Choroid plexus epithelial cell (primary cell): ENCODE data around the gene TYRO3.

Experiments
- DNase-seq: peaks from one replicate; pipeline ENCODE4 v3.0.0-alpha.2; 2010; ENCODE audit warnings: low read depth
- H3K4me3 ChIP-seq: 2 replicates; pipeline ENCODE4 v1.5.1; 2011; ENCODE audit warnings: low read depth, mild to moderate bottlenecking, control low read depth, low read length, moderate library complexity
- TF ChIP-seq, protein P1 (sequence below): conservative IDR thresholded peaks from 2 replicates; pipeline ENCODE4 v1.5.1; 2011; ENCODE audit warnings: low read depth, mild to moderate bottlenecking, control low read depth, inconsistent platforms, low read length, moderate library complexity

TYRO3 gene

DNA sequence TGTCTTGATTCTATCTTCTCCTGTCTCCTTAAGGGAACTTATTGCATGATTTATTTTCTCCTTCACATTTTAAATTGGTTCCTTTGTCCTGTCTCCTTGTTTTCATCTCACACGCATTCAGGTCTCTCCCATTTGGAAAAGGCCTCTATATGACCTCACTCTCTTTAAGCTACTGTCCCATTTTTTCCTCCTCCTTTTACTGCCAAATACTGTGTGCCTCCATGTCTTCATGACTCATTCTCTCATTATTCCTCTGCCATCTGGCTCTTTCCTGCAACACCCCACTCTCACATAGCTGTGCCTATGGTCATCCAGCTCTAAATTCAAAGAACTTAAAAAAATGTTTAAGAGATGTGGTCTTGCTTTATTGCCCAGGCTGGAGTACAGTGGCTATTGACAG, 48.0 kb downstream of the TYRO3 start:
- no peak overlapping the region for H3K4me3 ChIP-seq
- TF ChIP-seq, protein P1, sequence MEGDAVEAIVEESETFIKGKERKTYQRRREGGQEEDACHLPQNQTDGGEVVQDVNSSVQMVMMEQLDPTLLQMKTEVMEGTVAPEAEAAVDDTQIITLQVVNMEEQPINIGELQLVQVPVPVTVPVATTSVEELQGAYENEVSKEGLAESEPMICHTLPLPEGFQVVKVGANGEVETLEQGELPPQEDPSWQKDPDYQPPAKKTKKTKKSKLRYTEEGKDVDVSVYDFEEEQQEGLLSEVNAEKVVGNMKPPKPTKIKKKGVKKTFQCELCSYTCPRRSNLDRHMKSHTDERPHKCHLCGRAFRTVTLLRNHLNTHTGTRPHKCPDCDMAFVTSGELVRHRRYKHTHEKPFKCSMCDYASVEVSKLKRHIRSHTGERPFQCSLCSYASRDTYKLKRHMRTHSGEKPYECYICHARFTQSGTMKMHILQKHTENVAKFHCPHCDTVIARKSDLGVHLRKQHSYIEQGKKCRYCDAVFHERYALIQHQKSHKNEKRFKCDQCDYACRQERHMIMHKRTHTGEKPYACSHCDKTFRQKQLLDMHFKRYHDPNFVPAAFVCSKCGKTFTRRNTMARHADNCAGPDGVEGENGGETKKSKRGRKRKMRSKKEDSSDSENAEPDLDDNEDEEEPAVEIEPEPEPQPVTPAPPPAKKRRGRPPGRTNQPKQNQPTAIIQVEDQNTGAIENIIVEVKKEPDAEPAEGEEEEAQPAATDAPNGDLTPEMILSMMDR = no peak
- peak; percentile 79 for DNase-seq

DNA sequence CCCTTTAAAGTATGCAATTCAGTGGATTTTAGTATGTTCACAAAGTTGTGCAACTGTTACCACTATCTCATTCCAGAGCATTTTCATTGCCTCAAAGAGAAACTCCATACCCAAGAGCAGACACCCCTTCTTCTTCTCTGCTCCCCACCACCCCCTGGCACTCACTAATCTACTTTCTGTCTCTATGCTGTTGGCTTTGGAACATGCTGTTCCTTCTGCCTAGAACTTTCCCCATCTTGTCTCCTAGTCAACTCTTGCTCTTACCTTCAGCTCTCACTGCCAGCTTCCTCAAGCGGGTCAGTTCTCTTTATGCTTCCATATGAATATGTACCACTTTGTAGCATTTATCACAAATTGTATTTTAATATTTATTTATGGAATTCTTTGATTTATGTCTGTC, 50.1 kb downstream of the TYRO3 start:
- no peak overlapping the region for H3K4me3 ChIP-seq
- DNase-seq = no peak
- TF ChIP-seq, protein P1 = no peak

DNA sequence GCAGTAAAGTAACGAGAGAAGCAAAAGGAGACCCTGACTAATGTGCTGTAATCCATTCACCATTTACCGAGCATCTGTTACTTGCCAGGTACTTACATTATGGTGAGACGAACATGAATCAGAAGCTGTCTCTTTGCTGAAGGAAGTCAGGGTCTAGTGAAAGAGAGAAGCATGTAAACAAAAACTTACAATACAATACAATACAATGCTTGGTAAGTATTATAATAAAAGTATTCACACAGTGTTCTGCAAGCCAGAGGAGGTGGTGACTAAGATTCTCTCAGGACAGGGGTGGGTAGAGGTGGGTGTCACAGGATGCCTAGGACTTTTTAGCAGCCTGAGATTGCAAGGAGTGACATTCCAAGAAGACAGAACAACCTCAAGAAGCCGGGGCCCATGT, 51.0 kb downstream of the TYRO3 start:
- DNase-seq = no peak
- TF ChIP-seq, protein P1 = no peak
- H3K4me3 ChIP-seq = no peak overlapping the region

DNA sequence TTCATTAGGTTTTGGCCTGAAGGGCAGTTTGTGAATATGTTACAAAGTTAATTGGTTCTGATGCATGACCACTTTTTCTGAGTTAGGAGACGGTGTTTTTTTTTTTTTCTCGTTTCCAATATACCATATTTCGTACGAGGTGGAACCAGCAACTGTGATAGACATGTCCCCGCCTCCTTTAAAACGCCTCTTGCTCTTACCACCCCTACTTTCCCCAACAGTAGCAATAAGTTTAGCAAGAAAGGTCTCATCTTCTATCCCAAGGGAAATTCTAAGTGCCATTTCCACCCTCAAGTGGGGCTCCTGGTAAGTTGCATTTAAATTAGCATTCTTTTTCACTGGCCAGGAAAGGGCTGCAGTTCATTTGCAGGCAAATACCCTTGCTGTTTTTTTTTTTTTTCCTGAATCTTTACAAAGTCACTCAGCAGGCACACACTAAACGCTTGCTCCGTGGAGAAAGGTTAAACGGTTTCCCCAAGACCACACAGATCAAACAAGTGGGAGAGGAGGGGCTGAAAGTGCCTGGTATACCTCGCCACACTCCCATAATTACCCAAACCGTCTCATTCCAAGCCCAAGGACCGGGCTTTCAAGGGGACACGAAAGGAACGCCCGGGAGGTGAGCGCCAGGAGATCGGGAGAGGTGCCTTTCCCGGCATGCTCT, 61.7 kb downstream of the TYRO3 start:
- DNase-seq = no peak
- TF ChIP-seq, protein P1 = no peak
- H3K4me3 ChIP-seq = peak overlapping the region; percentile 62

DNA sequence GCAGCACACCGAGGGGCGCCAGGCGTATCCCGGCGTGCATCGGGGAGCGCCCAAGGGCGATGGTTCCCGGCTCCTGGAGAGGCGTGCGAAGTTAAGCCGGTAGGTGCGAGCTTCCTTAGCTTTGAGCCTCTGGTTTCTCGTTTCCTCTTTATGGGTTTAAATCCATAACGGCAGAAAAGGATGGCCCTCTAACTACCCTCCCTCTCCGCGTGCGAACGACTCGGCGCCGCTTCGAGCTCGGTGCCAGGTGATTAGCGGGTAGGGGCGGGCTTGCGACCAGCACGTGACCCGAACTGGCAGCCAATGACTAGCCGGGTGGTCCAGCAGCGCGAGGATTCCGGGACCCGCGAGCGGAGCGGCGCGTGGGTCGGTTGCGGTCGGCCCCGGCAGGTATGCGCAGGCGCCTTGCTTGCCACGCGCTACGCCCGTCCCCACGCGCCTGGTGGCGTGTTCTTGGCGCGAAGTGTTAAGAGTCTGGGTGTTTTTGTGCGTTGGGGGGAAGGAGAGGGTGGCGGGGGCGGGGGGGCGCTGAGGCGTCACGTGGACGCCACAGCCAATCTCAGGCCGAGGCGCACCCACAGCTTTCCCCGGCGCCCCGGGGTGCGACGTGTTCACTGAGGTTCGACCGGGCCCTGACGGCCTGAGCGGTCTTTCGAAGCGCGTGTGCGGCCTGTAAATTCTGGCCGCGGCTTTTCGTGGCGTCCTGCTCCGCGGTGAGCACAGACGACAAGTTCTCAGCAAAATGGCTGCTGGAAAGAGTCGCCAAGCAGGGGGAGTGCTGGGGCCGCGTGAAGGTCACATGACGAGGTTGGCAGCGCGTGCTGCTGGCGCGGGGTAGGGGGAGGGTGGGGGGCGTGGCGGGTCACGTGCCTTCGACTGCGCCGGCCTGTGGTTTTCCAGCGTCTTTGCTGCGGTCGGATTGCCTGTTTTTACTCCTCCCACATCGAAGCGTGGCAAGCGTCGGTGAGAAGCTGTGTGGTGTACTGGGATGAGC, 62.5 kb downstream of the TYRO3 start:
- H3K4me3 ChIP-seq = peak overlapping the region; percentile 62
- peak; percentile 91 for DNase-seq
- TF ChIP-seq, protein P1 = no peak

DNA sequence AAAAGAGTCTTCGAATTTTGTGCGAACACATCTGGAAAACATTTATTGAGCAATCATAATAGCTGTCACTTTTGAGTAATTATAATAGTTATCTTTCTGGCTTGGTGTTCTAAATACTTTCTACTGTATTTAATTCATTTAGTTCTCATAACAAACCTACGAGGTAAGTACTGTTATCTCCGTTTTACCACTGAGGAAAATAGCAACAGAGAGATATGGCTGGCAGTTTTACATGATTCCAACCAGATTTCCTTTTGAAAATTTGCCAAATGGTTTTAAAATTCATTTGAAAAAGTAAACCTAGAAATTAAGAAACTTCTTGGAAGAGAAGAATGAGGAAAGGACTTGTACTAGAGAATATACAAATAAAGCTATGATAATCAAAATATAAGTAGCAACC, 63.9 kb downstream of the TYRO3 start:
- TF ChIP-seq, protein P1 = no peak
- no peak for DNase-seq
- H3K4me3 ChIP-seq = no peak overlapping the region

DNA sequence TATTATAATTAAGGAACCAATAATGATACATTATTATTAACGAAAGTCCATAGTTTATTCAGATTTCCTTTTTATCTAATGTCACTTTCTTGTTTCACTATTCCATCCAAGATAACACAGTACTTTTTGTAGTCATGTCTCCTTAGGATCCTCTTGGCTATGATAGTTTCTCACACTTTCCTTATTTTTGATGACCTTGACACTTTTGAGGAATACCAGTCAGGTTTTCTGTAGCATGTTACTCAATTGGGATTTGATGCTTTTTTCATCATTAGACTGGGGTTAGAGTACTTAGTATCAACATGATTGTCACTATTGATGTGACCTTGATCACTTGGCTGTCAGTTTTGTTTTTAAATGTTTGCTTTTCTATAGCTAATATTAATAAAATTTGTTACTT, 68.2 kb downstream of the TYRO3 start:
- no peak overlapping the region for H3K4me3 ChIP-seq
- TF ChIP-seq, protein P1 = no peak
- DNase-seq = no peak
